Chondrocyte (in vitro differentiated cells): Measurements from ENCODE around the gene CXADR. TPM values are rescaled to one million over a fixed set of nuclear protein-coding genes. Genes with fewer than 3 reads are reported as not detected.

ENCODE experiments used
- DNase-seq: peaks from one replicate; pipeline ENCODE4 v3.0.0; 2021; ENCODE audit warnings: mixed read lengths, low spot score
- H3K27ac Mint-ChIP-seq: one replicate; pipeline ENCODE4 v1.8.0; 2021; ENCODE audit warnings: mild to moderate bottlenecking, moderate library complexity, mixed read lengths; ENCODE audit not compliant: unreplicated experiment
- H3K27me3 Mint-ChIP-seq: 2 replicates; pipeline ENCODE4 v1.8.0; 2021; ENCODE audit warnings: low read depth, mixed read lengths
- H3K36me3 Mint-ChIP-seq: 2 replicates; pipeline ENCODE4 v1.8.0; 2021; ENCODE audit warnings: low read depth, mixed read lengths
- H3K4me1 Mint-ChIP-seq: 2 replicates; pipeline ENCODE4 v1.8.0; 2021; ENCODE audit warnings: low read depth, mild to moderate bottlenecking, mixed read lengths
- H3K4me3 Mint-ChIP-seq: one replicate; pipeline ENCODE4 v1.8.0; 2021; ENCODE audit warnings: mild to moderate bottlenecking, moderate library complexity, mixed read lengths; ENCODE audit not compliant: unreplicated experiment
- H3K9me3 Mint-ChIP-seq: 2 replicates; pipeline ENCODE4 v1.8.0; 2021; ENCODE audit warnings: low read depth, mixed read lengths
- total RNA-seq: library from RNA; stranded (reverse); gene quantifications from 3 replicates; pipeline ENCODE4 v1.2.1, GENCODE V29; 2021
- TF ChIP-seq, protein P1 (sequence below): fragments of 200-600 bp; sonication (generic); IDR thresholded peaks from 2 replicates; pipeline ENCODE4 v1.5.0; 2021; ENCODE audit warnings: antibody characterized with exemption, mild to moderate bottlenecking, moderate library complexity

CXADR gene
- total RNA-seq, 1 donor from 2014 or later = 0.17 TPM

- TF ChIP-seq, protein P1, sequence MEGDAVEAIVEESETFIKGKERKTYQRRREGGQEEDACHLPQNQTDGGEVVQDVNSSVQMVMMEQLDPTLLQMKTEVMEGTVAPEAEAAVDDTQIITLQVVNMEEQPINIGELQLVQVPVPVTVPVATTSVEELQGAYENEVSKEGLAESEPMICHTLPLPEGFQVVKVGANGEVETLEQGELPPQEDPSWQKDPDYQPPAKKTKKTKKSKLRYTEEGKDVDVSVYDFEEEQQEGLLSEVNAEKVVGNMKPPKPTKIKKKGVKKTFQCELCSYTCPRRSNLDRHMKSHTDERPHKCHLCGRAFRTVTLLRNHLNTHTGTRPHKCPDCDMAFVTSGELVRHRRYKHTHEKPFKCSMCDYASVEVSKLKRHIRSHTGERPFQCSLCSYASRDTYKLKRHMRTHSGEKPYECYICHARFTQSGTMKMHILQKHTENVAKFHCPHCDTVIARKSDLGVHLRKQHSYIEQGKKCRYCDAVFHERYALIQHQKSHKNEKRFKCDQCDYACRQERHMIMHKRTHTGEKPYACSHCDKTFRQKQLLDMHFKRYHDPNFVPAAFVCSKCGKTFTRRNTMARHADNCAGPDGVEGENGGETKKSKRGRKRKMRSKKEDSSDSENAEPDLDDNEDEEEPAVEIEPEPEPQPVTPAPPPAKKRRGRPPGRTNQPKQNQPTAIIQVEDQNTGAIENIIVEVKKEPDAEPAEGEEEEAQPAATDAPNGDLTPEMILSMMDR = no peak
- DNase-seq = no peak
- no peaks in the 10 kb centered on the region for H3K4me1 Mint-ChIP-seq
- H3K27me3 Mint-ChIP-seq = peaks cover 28% of the 10 kb centered on the region
- H3K9me3 Mint-ChIP-seq = no peaks in the 10 kb centered on the region
- H3K4me3 Mint-ChIP-seq = no peak overlapping the region
- no peak overlapping the region for H3K27ac Mint-ChIP-seq
- no peaks in the 10 kb centered on the region for H3K36me3 Mint-ChIP-seq
Observed at GRCh38 chr21:17622018-17622417, 109.2 kb downstream of the CXADR start.

DNA sequence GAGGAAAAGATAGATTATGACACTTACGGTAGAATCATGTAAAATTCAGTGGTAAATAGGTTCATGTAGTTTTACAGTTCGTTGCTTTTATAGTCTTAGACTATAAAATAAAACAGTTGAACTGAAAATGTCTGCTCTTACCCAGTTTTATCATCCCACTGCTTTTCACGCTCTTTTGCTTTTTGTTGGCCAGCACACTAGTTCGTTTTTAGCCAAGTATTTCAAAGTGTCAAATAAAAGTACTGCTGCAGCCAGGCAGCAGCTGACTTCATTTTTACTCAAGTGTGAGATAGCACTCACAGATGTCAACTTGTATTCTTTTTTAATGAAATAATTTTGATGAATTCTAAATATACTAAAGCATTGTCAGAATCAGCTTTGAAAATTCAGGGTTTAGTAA, 118.4 kb downstream of the CXADR start:
- TF ChIP-seq, protein P1 = no peak
- no peak overlapping the region for H3K4me3 Mint-ChIP-seq
- H3K27me3 Mint-ChIP-seq = peaks cover 3% of the 10 kb centered on the region
- no peaks in the 10 kb centered on the region for H3K9me3 Mint-ChIP-seq
- no peaks in the 10 kb centered on the region for H3K36me3 Mint-ChIP-seq
- DNase-seq = no peak
- H3K4me1 Mint-ChIP-seq = no peaks in the 10 kb centered on the region
- H3K27ac Mint-ChIP-seq = no peak overlapping the region

- H3K27ac Mint-ChIP-seq = no peak overlapping the region
- H3K4me1 Mint-ChIP-seq = no peaks in the 10 kb centered on the region
- DNase-seq = no peak
- peaks cover 6% of the 10 kb centered on the region for H3K9me3 Mint-ChIP-seq
- H3K27me3 Mint-ChIP-seq = no peaks in the 10 kb centered on the region
- TF ChIP-seq, protein P1 = no peak
- H3K36me3 Mint-ChIP-seq = no peaks in the 10 kb centered on the region
- H3K4me3 Mint-ChIP-seq = no peak overlapping the region
Observed at GRCh38 chr21:17636711-17637110, 123.9 kb downstream of the CXADR start.

GRCh38 chr21:17640821-17641220, 128.0 kb downstream of the CXADR start:
- no peak overlapping the region for H3K4me3 Mint-ChIP-seq
- H3K4me1 Mint-ChIP-seq = no peaks in the 10 kb centered on the region
- no peaks in the 10 kb centered on the region for H3K36me3 Mint-ChIP-seq
- no peak overlapping the region for H3K27ac Mint-ChIP-seq
- DNase-seq = no peak
- TF ChIP-seq, protein P1 = no peak
- peaks cover 6% of the 10 kb centered on the region for H3K9me3 Mint-ChIP-seq
- H3K27me3 Mint-ChIP-seq = no peaks in the 10 kb centered on the region

Other genes with a start within 250 kb of the CXADR start
- 21.2 to 23.4 TPM (median 22.0 TPM) in 3 replicates for gene BTG3, start 99.9 kb downstream of the CXADR start, total RNA-seq